Activated naive CD4-positive, alpha-beta T cell treated with anti-CD3 and anti-CD28 coated beads for 36 hours (primary cell): ENCODE data around the gene C1QTNF3. TPM values are rescaled to one million over a fixed set of nuclear protein-coding genes. Genes with fewer than 3 reads are reported as not detected.

ENCODE experiments used
- CTCF ChIA-PET: fragments of 350-600 bp; sonication (Branson Sonifier 250); formaldehyde crosslinking; loops from one replicate; lab custom pipeline; 2021; ENCODE audit warnings: antibody characterized with exemption; lab: Charles Lee
- DNase-seq: peaks from one replicate; pipeline ENCODE4 v3.0.0-alpha.2; 2020
- H3K27ac Mint-ChIP-seq: one replicate; pipeline ENCODE4 v1.8.0; 2021; ENCODE audit warnings: mild to moderate bottlenecking, mixed read lengths
- H3K27me3 Mint-ChIP-seq: one replicate; pipeline ENCODE4 v1.8.0; 2021; ENCODE audit warnings: low read depth, mixed read lengths
- H3K36me3 Mint-ChIP-seq: one replicate; pipeline ENCODE4 v1.8.0; 2021; ENCODE audit warnings: low read depth, mixed read lengths
- H3K4me1 Mint-ChIP-seq: one replicate; pipeline ENCODE4 v1.8.0; 2021; ENCODE audit warnings: low read depth, mixed read lengths
- H3K4me3 Mint-ChIP-seq: one replicate; pipeline ENCODE4 v1.8.0; 2021; ENCODE audit warnings: mild to moderate bottlenecking, moderate library complexity, mixed read lengths
- H3K9me3 Mint-ChIP-seq: one replicate; pipeline ENCODE4 v1.8.0; 2021; ENCODE audit warnings: mixed read lengths
- intact Hi-C: fragments of 100-400 bp; cut with micrococcal nuclease; formaldehyde crosslinking; loops from one replicate; pipeline ENCODE4 v1.15.1; 2023
- total RNA-seq, 2 experiments: library from RNA; stranded (reverse); gene quantifications; one replicate each; pipeline ENCODE4 v1.2.3, GENCODE V29; 2021

C1QTNF3 gene
- total RNA-seq, 2 experiments from 2014 or later = 1.1 to 1.7 TPM

- Mint-ChIP-seq H3K27ac (no peak overlapping the region), H3K9me3 (no peaks in the 10 kb centered on the region), H3K36me3 (peaks cover 5% of the 10 kb centered on the region), H3K4me1 (peaks cover 22% of the 10 kb centered on the region), H3K27me3 (no peaks in the 10 kb centered on the region), H3K4me3 (no peak overlapping the region)
- DNase-seq = no peak
- intact Hi-C loops = loop anchor here (10.0 kb wide), 2 partner anchors 241 to 831 kb away; partner anchors contain the start of gene TTC23L
- CTCF ChIA-PET = no interaction called here
Measured at GRCh38 chr5:34003941-34004340, 39.1 kb downstream of the C1QTNF3 start.

DNA sequence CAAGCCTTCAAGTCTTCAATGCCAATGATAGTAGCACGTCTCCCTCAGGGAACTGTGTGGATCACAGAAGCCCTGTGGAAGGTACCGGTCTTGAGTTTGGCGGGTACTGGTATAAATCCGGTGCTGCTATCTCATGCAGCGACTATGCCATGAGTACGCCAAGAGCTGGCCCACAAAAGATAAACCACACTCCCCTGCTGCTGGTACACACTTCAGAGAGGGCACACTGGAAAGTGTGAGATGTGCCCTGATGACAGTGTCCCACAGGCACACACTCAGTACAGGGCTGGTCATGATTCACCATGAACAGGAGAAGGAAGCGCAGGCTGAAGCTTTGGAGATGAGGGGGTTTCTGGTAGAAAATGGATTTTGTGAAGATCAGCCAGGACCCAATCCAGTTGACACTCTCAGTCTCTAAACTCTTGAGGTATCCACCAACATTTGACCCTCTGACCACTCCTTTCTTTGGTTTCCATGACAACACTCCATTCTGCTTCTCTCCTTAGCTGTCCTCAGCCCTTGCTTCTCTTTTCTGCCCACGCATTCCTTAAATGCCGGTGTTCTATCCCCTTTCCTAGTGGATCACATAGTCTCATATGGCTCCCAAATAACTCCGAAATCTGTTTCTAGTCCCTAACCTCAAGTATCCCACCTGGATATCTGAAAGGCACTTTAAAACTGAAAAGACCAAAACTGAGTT lies 40.2 kb downstream of the C1QTNF3 start:
- CTCF ChIA-PET = no interaction called here
- H3K4me1 Mint-ChIP-seq = peaks cover 18% of the 10 kb centered on the region
- no peaks in the 10 kb centered on the region for H3K9me3 Mint-ChIP-seq
- H3K27me3 Mint-ChIP-seq = no peaks in the 10 kb centered on the region
- DNase-seq = no peak
- no peak overlapping the region for H3K4me3 Mint-ChIP-seq
- intact Hi-C loops = loop anchor here (10.0 kb wide), 2 partner anchors 242 to 832 kb away; partner anchors contain the start of gene TTC23L
- H3K36me3 Mint-ChIP-seq = peaks cover 5% of the 10 kb centered on the region
- no peak overlapping the region for H3K27ac Mint-ChIP-seq

- Mint-ChIP-seq H3K27ac (no peak overlapping the region), H3K36me3 (peaks cover 9% of the 10 kb centered on the region), H3K4me3 (no peak overlapping the region), H3K4me1 (peaks cover 14% of the 10 kb centered on the region), H3K27me3 (no peaks in the 10 kb centered on the region), H3K9me3 (no peaks in the 10 kb centered on the region)
- intact Hi-C loops = loop anchor here (10.0 kb wide), 2 partner anchors 243 to 833 kb away; partner anchors contain the start of gene TTC23L
- no peak for DNase-seq
- CTCF ChIA-PET = interaction anchor here (0.7 to 0.8 kb wide), 2 partner anchors 12 to 31 kb away, joined by 3 to 4 read pairs; no protein-coding TSS in a partner anchor
Measured at GRCh38 chr5:34001241-34001841, 41.7 kb downstream of the C1QTNF3 start.

DNA sequence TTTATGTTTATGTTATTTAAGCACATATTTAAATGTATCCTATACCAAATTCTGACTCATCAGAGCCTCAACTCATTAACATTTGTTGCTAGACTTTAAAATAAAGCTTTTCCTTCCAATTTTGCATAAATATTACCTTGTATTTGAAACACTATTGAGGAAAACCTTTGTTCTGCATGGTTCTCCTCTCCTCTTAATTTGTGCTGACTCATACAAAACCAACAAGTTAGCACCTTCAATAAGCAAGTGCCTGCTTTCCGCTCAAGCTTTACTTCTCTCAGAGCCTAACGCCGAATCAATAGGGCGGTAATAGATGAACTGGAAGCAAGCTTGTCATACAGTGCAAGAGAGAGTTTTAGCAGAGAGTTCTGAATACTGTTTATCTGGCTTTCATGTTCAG lies 43.0 kb downstream of the C1QTNF3 start:
- Mint-ChIP-seq H3K36me3 (peaks cover 14% of the 10 kb centered on the region), H3K4me1 (peaks cover 3% of the 10 kb centered on the region), H3K4me3 (no peak overlapping the region), H3K27ac (no peak overlapping the region), H3K27me3 (no peaks in the 10 kb centered on the region), H3K9me3 (no peaks in the 10 kb centered on the region)
- no peak for DNase-seq
- intact Hi-C loops = loop anchor here (10.0 kb wide), 2 partner anchors 245 to 835 kb away; partner anchors contain the start of gene TTC23L
- CTCF ChIA-PET = no interaction called here

GRCh38 chr5:33997331-33997983 lies 45.6 kb downstream of the C1QTNF3 start:
- no peak overlapping the region for H3K4me3 Mint-ChIP-seq
- DNase-seq = peak; percentile 41
- H3K27me3 Mint-ChIP-seq = no peaks in the 10 kb centered on the region
- CTCF ChIA-PET = interaction anchor here (0.6 to 2.7 kb wide), 13 partner anchors 9 to 469 kb away, joined by 3 to 7 read pairs (median 4); partner anchors contain the start of genes AMACR and SLC45A2
- intact Hi-C loops = loop anchor here (1.0 kb wide), 1 partner anchor 468 kb away; no protein-coding TSS in a partner anchor
- H3K9me3 Mint-ChIP-seq = no peaks in the 10 kb centered on the region
- H3K27ac Mint-ChIP-seq = no peak overlapping the region
- H3K36me3 Mint-ChIP-seq = peaks cover 9% of the 10 kb centered on the region
- peaks cover 7% of the 10 kb centered on the region for H3K4me1 Mint-ChIP-seq

- CTCF ChIA-PET = interaction anchor here (0.9 to 2.7 kb wide), 5 partner anchors 10 to 33 kb away, joined by 3 to 7 read pairs (median 4); partner anchors contain the start of gene AMACR
- Mint-ChIP-seq H3K4me3 (no peak overlapping the region), H3K9me3 (no peaks in the 10 kb centered on the region), H3K36me3 (peaks cover 9% of the 10 kb centered on the region), H3K27ac (no peak overlapping the region), H3K27me3 (no peaks in the 10 kb centered on the region), H3K4me1 (peaks cover 7% of the 10 kb centered on the region)
- intact Hi-C loops = no loop called here
- DNase-seq = no peak
Measured at GRCh38 chr5:33995865-33996264, 47.1 kb downstream of the C1QTNF3 start.

DNA sequence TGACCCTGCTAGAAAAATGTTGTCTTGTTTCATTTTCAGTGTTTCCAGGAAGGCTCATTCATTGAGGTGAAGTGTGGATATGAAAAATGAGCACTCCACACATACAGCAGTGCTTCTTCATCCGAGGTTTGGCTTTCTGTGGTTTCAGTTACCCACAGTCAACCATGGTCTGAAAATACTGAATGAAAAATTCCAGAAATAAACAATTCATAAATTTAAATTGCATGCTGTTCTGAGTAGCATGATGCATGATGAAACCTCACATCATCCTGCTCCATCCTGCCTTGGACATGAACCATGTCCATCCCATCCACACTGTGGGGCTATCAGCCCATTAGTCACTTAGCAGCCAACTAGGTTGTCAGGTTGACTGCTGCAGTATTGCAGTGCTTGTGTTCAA lies 48.2 kb downstream of the C1QTNF3 start:
- peak; percentile 22 for DNase-seq
- Mint-ChIP-seq H3K4me3 (no peak overlapping the region), H3K9me3 (no peaks in the 10 kb centered on the region), H3K27ac (peak overlapping the region; percentile 14), H3K27me3 (no peaks in the 10 kb centered on the region), H3K36me3 (peaks cover 9% of the 10 kb centered on the region), H3K4me1 (peaks cover 7% of the 10 kb centered on the region)
- CTCF ChIA-PET = no interaction called here
- intact Hi-C loops = no loop called here

GRCh38 chr5:33992864-33993263 lies 50.1 kb downstream of the C1QTNF3 start:
- Mint-ChIP-seq H3K4me1 (peaks cover 7% of the 10 kb centered on the region), H3K36me3 (peaks cover 18% of the 10 kb centered on the region), H3K27me3 (no peaks in the 10 kb centered on the region), H3K27ac (no peak overlapping the region), H3K4me3 (no peak overlapping the region), H3K9me3 (no peaks in the 10 kb centered on the region)
- CTCF ChIA-PET = no interaction called here
- no peak for DNase-seq
- intact Hi-C loops = no loop called here

DNA sequence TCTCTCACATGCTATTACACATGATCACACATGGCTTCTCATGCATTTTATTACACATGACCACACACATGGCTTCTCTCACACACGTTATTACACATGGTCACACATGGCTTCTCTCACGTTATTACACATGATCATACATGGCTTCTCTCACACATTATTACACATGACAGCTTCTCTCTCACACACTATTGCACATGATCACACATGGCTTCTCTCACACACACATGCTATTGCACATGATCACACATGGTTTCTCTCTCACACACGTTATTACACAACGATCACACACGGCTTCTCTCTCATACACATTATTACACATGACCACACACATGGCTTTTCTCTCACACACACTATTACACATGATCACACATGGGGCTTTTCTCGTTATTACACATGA lies 57.6 kb downstream of the C1QTNF3 start:
- Mint-ChIP-seq H3K9me3 (no peaks in the 10 kb centered on the region), H3K4me3 (no peak overlapping the region), H3K4me1 (no peaks in the 10 kb centered on the region), H3K27ac (no peak overlapping the region), H3K27me3 (no peaks in the 10 kb centered on the region), H3K36me3 (peaks cover 10% of the 10 kb centered on the region)
- intact Hi-C loops = no loop called here
- DNase-seq = no peak
- CTCF ChIA-PET = interaction anchor here (1.4 kb wide), 1 partner anchor 12 kb away, joined by 3 read pairs; no protein-coding TSS in a partner anchor

DNA sequence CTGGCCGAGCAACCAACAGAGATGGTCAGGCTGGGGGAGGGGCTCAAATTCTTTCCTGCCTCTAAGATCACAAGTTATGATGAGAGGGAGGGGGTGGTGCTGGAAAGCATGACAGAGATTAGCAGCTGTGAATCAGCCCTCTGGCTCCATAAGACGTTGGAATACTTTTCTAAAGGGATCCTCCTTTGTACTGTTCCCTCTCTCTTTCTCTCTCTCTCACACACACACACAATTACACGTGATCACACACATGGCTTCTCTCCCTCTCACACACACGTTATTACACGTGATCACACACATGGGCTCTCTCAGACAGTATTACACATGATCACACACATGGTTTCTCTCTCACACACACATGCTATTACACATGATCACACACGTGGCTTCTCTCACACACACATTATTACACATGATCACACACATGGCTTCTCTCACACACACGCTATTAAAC lies 58.3 kb downstream of the C1QTNF3 start, which contains the start of gene SLC45A2:
SLC45A2 (minus strand) TSS at position 23 of the 454 bp plus-strand sequence. CDS start 110 bp downstream, outside the sequence.
- no peaks in the 10 kb centered on the region for H3K4me1 Mint-ChIP-seq
- no peak for DNase-seq
- H3K27me3 Mint-ChIP-seq = no peaks in the 10 kb centered on the region
- peaks cover 10% of the 10 kb centered on the region for H3K36me3 Mint-ChIP-seq
- H3K27ac Mint-ChIP-seq = no peak within 1 kb of the TSS
- H3K9me3 Mint-ChIP-seq = no peaks in the 10 kb centered on the region
- intact Hi-C loops = no loop called here
- CTCF ChIA-PET = interaction anchor here (1.4 kb wide), 1 partner anchor 13 kb away, joined by 3 read pairs; no protein-coding TSS in a partner anchor
- H3K4me3 Mint-ChIP-seq = no peak within 1 kb of the TSS

GRCh38 chr5:33984178-33984577 lies 58.8 kb downstream of the C1QTNF3 start:
- H3K4me1 Mint-ChIP-seq = no peaks in the 10 kb centered on the region
- intact Hi-C loops = no loop called here
- CTCF ChIA-PET = interaction anchor here (1.4 kb wide), 1 partner anchor 14 kb away, joined by 3 read pairs; no protein-coding TSS in a partner anchor

More at GRCh38 chr5:33984178-33984577, 58.8 kb downstream of the C1QTNF3 start:
- Mint-ChIP-seq H3K27me3 (no peaks in the 10 kb centered on the region), H3K36me3 (peaks cover 9% of the 10 kb centered on the region), H3K27ac (no peak overlapping the region), H3K9me3 (no peaks in the 10 kb centered on the region), H3K4me3 (no peak overlapping the region)
- no peak for DNase-seq
